Pancreas (tissue), 10 donors: ENCODE data around the gene MPLKIP. TPM values are rescaled to one million over a fixed set of nuclear protein-coding genes. Genes with fewer than 3 reads are reported as not detected.

Experiments
- ATAC-seq, 4 donors: fragments of 200-7000 bp; cut with Tn5 transposase; one replicate each; pipeline versions ENCODE4 v1.8.0 to v1.9.1; 2020; ENCODE audit warnings: mild to moderate bottlenecking in 4 of 4, moderate library complexity in 4 of 4
- DNase-seq, 6 donors: peaks; one replicate each; pipeline ENCODE4 v3.0.0-alpha.2; 2020
- FAIRE-seq: peaks from 2 replicates; lab custom pipeline; 2012; peaks lifted over from hg19 to GRCh38; lab: Jason Lieb, UNC
- H3K27ac ChIP-seq, 4 donors: fragments of 200-600 bp; sonication (generic); 1 replicate in 3 of 4; 2 replicates in 1 of 4; pipeline versions ENCODE4 v1.5.0 to v1.8.0; 2020
- H3K27me3 ChIP-seq, 4 donors: fragments of 200-600 bp; one replicate each; pipeline ENCODE4 v1.8.0; 2021
- H3K36me3 ChIP-seq, 3 donors: fragments of 200-600 bp; sonication (generic) in 1 of 3; one replicate each; pipeline versions ENCODE4 v1.5.0 to v1.8.0; 2020 to 2021
- H3K4me1 ChIP-seq, 3 donors: fragments of 200-600 bp; one replicate each; pipeline ENCODE4 v1.8.0; 2021
- H3K4me3 ChIP-seq, 4 donors: fragments of 200-600 bp; sonication (generic) in 2 of 4; one replicate each; pipeline versions ENCODE4 v1.5.0 to v1.8.0; 2020 to 2021
- H3K9me3 ChIP-seq, 4 donors: fragments of 200-600 bp; one replicate each; pipeline ENCODE4 v1.8.0; 2021
- WGBS, 2 donors: extraction: QIAGEN DNeasy Blood & Tissue Kit; methylation state at CpG; one replicate each; pipeline ENCODE4 v1.1.7; 2013; 5-methylcytosine and 5-hydroxymethylcytosine counted together
- intact Hi-C, 3 donors: fragments of 100-400 bp; cut with DNase I; formaldehyde crosslinking; loops; one replicate each; pipeline versions ENCODE4 v1.11.1 to v1.14.2; 2022
- polyA plus RNA-seq, 2 donors: library from polyadenylated mRNA; stranded (reverse); fragments of 200-250 nt; gene quantifications; one replicate each; pipeline ENCODE4 v1.2.3, GENCODE V29; 2013
- total RNA-seq, 6 donors: library from RNA; stranded (reverse); fragmentation: NEBNext Ultra II Directional in 4 of 6; extraction: Animal tissue kit (Norgen Biotek cat#: 25700) in 4 of 6; gene quantifications; one replicate each; pipeline versions ENCODE4 v1.2.1 to v1.2.4, GENCODE V29; 2021 to 2023
- TF ChIP-seq, protein P1 (sequence below), 4 donors: fragments of 200-600 bp; sonication (generic) in 3 of 4; IDR thresholded peaks; one replicate each; pipeline versions ENCODE4 v1.5.0 to v1.8.0; 2021; ENCODE audit warnings: antibody characterized with exemption in 4 of 4
- donor health status: healthy with polysubstance abuse.
- donor health status: DM: no; HTN: no; CAD: no; lungs with moderate emphysema.
- donor health status: DM: no; HTN: no; CAD: no.
- donor health status: control.
- donor health status: control.
- donor health status: Bipolar disorder and iron deficiency.
- donor health status: DM: yes; HTN: yes; CAD: no.
- donor health status: DM: no; HTN: no; CAD: no.
- donor health status: DM: no; HTN: no; CAD: no.
- donor health status: DM: yes; HTN: yes; CAD: no.

MPLKIP gene
- total and polyA plus RNA-seq, 8 donors: 9.3 to 21.7 (median 15.1) TPM

DNA sequence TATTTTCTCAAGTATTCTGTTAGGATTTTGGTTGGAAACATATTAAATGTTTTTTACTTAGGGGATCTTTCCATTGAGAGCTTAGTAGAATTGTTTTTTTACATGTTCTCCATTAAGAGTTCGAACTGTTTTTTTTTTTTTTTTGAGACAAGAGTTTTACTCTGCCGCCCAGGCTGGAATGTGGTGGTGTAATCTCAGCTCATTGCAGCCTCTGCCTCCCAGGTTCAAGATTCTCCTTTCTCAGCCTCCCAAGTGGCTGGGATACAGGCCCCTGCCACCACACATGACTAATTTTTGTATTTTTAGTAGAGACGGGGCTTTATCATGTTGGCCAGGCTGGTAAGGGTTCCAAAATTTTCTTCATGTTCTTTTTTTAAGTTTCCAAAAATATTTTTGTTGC is 33.2 kb downstream of the MPLKIP start:
- TF ChIP-seq, protein P1, sequence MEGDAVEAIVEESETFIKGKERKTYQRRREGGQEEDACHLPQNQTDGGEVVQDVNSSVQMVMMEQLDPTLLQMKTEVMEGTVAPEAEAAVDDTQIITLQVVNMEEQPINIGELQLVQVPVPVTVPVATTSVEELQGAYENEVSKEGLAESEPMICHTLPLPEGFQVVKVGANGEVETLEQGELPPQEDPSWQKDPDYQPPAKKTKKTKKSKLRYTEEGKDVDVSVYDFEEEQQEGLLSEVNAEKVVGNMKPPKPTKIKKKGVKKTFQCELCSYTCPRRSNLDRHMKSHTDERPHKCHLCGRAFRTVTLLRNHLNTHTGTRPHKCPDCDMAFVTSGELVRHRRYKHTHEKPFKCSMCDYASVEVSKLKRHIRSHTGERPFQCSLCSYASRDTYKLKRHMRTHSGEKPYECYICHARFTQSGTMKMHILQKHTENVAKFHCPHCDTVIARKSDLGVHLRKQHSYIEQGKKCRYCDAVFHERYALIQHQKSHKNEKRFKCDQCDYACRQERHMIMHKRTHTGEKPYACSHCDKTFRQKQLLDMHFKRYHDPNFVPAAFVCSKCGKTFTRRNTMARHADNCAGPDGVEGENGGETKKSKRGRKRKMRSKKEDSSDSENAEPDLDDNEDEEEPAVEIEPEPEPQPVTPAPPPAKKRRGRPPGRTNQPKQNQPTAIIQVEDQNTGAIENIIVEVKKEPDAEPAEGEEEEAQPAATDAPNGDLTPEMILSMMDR (IDR thresholded peaks at IDR 0.05): no peak
- no peaks in the 10 kb centered on the region for H3K27me3 ChIP-seq
- DNase-seq: no peak
- no peak for FAIRE-seq
- H3K4me3 ChIP-seq: no peak overlapping the region
- H3K36me3 ChIP-seq: no peaks in the 10 kb centered on the region
- no peaks in the 10 kb centered on the region for H3K9me3 ChIP-seq
- no peak overlapping the region for H3K27ac ChIP-seq
- intact Hi-C loops: no loop called here
- ATAC-seq: no peak
- peaks cover 0 to 35% (median 23%) of the 10 kb centered on the region in 3 donors for H3K4me1 ChIP-seq
- WGBS, 2 donors: 58 to 71% methylated on average over 3 of the region's 3 CpGs

DNA sequence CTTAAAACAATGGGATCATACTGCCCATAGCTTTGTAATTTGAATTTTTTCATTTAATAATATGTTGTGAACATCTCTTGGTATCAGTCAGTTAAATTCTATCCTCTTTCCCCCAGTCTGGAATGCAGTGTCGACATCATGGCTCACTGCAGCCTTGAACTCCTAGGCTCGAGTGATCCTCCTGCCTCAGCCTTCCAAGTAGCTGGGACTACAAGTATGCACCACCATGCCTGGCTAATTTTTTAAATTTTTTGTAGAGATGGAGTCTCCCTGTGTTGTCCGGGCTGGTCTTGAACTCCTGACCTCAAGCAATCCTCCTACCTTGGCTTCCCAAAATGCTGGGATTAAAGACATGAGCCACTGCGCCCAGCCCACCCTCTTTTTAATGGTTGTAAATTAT is 34.6 kb downstream of the MPLKIP start:
- ATAC-seq: no peak
- H3K4me1 ChIP-seq: peaks cover 0 to 35% (median 23%) of the 10 kb centered on the region in 3 donors
- WGBS, 2 donors: 74 to 85% methylated on average over 4 of the region's 4 CpGs
- H3K9me3 ChIP-seq: no peaks in the 10 kb centered on the region
- H3K4me3 ChIP-seq: no peak overlapping the region
- H3K27ac ChIP-seq: no peak overlapping the region
- TF ChIP-seq, protein P1 (IDR thresholded peaks at IDR 0.05): no peak
- H3K36me3 ChIP-seq: peaks cover 0 to 4% (median 0%) of the 10 kb centered on the region in 3 donors
- no peaks in the 10 kb centered on the region for H3K27me3 ChIP-seq
- intact Hi-C loops: no loop called here
- FAIRE-seq: no peak
- no peak for DNase-seq

DNA sequence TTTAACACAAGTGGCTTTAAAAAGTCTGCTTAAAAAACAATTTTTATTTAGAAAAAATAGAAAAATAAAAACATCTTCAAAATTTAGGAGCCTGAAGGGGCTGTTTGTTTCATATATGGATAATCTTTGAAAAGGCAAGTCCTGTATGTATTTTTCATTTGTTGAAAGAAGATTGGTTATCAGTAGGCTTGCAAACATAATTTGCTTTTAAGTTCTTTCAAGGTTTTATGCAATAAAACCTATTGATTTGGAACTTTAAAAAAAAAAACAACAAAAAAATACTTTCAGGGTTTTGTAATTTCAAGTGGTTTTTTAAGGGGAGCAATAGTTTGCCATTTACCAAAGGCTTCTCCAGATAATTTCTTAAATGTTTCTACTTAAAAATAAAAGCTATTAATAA is 35.6 kb downstream of the MPLKIP start:
- Histone ChIP-seq H3K36me3 (peaks cover 0 to 14% (median 0%) of the 10 kb centered on the region in 3 donors), H3K4me3 (no peak overlapping the region), H3K27ac (no peak overlapping the region), H3K4me1 (peaks cover 0 to 35% (median 23%) of the 10 kb centered on the region in 3 donors), H3K27me3 (no peaks in the 10 kb centered on the region), H3K9me3 (no peaks in the 10 kb centered on the region)
- intact Hi-C loops: no loop called here
- ATAC-seq (peak in 1 of 4 donors; percentile 39), FAIRE-seq (peak; percentile 68), DNase-seq (no peak)
- TF ChIP-seq, protein P1 (IDR thresholded peaks at IDR 0.05): no peak

DNA sequence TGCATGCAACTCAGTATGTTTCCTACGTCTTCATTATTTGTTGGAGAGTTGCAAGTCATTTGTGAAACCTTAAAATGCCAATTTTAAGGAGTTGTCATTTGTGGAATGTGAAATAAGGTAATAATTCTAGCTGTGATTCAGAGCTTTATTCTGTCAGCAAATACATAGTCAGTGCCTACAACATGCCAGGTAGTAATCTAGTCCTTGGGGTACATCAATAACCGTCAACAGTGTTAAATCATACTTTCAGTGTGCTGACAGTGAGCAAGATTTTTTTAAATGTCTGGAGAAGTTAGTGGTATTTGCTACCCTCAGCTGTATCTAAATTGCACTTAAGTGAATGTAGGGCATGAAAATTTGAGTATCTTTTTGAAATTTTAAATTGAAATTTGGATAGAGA is 36.7 kb downstream of the MPLKIP start:
- Histone ChIP-seq H3K4me1 (peaks cover 0 to 35% (median 21%) of the 10 kb centered on the region in 3 donors), H3K4me3 (no peak overlapping the region), H3K36me3 (peaks cover 0 to 22% (median 2%) of the 10 kb centered on the region in 3 donors), H3K9me3 (no peaks in the 10 kb centered on the region), H3K27ac (no peak overlapping the region), H3K27me3 (no peaks in the 10 kb centered on the region)
- ATAC-seq (peak in 3 of 4 donors; percentile 25 to 49 (median 26)), DNase-seq (no peak), FAIRE-seq (no peak)
- 19 to 26% methylated on average over 2 of the region's 2 CpGs for WGBS, 2 donors
- TF ChIP-seq, protein P1 (IDR thresholded peaks at IDR 0.05): no peak
- intact Hi-C loops: no loop called here

DNA sequence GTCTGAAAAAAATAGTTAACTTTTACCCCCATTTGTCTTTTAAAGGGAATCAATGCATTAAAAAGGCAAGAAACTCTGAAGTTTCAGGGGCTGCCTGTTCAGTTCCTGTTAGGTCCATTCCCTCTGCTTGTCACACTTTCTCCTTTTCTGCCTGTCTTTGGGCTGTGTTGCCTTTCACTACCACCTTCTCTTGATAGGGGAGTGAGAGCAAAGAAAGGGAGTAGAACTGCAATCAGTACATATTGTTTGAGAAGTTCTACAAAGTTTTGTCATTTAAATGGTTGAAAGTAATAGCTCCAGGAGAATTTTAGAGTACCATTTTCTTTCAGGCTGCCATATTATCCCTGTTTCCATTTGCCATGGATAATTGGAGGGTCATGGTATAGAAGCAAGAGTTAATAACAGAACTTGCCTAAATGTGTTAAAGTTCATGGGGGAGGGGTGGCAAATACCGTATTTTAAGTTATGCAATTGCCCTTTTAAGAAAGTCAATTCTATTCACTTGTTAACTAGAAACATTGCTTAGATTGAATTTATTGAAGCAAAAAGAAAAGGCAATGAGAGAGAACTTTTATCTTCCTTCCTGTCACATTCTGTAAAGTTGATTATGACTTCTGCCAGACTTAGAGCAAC is 38.6 kb downstream of the MPLKIP start:
- H3K9me3 ChIP-seq: no peaks in the 10 kb centered on the region
- no peaks in the 10 kb centered on the region for H3K27me3 ChIP-seq
- intact Hi-C loops: no loop called here
- TF ChIP-seq, protein P1 (IDR thresholded peaks at IDR 0.05): no peak
- DNase-seq (no peak), FAIRE-seq (no peak), ATAC-seq (no peak)
- peaks cover 0 to 39% (median 7%) of the 10 kb centered on the region in 3 donors for H3K36me3 ChIP-seq
- H3K27ac ChIP-seq: peak overlapping the region in 1 of 4 donors; percentile 19
- H3K4me3 ChIP-seq: no peak overlapping the region
- peaks cover 0 to 32% (median 20%) of the 10 kb centered on the region in 3 donors for H3K4me1 ChIP-seq
- 7 to 12% methylated on average over 1 of the region's 1 CpG for WGBS, 2 donors
